Activated gamma-delta T cell treated with anti-CD3 and anti-CD28 coated beads, Interleukin-2, amount 50 U/mL, for 16 hours (primary cell): ENCODE results near the gene HTRA3.
"Not testable (repeated sequence)": the region's sequence is repeated elsewhere in the genome, so short reads cannot be mapped to it uniquely, and the experiment has no call there.

Source experiments
- DNase-seq: peaks from one replicate; pipeline ENCODE4 v3.0.0-alpha.2; 2020; ENCODE audit warnings: low read depth

The HTRA3 gene

GRCh38 chr4:8325291-8325973, 55.9 kb downstream of the HTRA3 start:
- DNase-seq = no peak

GRCh38 chr4:8326206-8326605, 56.7 kb downstream of the HTRA3 start:
- no peak for DNase-seq

DNA sequence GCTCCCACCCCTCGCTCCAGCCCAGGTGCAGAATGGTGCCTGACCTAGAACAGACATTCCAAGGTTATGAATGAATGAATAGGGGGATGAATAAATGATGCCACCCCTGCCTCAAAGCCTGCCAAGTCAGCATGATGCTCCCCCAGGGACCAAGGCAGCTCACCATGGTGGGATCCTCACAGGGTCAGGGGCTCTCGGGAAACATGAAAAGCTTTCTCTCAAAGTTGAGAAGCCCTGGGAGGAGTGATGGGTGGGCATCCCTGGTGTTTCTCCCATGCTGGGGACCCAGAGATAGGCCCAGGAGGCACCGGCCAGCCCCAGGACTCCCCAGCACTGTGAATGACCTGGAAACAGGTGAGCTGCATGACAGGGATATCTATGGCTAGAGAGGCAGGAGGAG, 58.9 kb downstream of the HTRA3 start:
- DNase-seq = no peak

- DNase-seq = no peak
Measured at GRCh38 chr4:8328866-8329559, 59.5 kb downstream of the HTRA3 start.

- no peak for DNase-seq
Measured at GRCh38 chr4:8329560-8329858, 60.0 kb downstream of the HTRA3 start.

- DNase-seq = no peak
Measured at GRCh38 chr4:8329859-8330761, 60.6 kb downstream of the HTRA3 start.

DNA sequence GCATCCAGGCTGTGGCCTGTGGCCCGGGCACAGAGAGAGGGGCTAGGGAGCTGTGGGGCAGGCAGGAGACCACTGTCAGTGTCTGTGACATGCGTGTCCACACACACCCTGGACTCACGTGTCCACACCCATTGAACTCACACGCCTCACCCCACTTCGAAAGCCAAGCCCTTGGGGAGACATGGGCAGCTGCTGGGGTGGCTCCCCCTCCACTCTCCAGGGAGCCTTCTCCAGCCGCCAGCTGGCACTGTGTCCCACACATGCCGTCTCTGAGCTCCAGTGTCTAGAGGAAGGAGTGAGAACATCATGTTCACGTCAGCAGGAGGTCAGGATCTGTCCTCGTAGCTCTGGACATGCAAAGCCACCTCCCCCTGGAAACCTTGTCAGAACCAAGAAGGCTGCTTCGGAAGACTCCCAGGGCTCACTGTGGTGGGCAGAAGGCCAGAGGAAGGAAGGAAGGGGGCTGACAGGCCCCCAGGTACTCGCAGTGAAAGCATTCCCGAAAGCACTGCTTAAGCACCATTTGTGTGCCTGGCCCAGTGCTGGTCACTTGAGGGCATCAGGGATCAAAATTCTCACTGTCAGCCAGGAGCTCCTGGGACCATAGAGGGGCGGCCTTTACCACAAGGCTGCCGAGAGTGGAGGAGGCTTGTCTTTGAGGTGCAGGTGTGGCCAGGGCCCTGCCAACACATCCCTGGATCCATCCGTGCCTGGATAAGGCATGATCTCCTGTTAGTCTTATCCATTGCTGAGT, 61.4 kb downstream of the HTRA3 start:
- DNase-seq = no peak

- no peak for DNase-seq
Measured at GRCh38 chr4:8331575-8331955, 62.0 kb downstream of the HTRA3 start.

- DNase-seq = no peak
Measured at GRCh38 chr4:8332038-8332857, 62.7 kb downstream of the HTRA3 start.

DNA sequence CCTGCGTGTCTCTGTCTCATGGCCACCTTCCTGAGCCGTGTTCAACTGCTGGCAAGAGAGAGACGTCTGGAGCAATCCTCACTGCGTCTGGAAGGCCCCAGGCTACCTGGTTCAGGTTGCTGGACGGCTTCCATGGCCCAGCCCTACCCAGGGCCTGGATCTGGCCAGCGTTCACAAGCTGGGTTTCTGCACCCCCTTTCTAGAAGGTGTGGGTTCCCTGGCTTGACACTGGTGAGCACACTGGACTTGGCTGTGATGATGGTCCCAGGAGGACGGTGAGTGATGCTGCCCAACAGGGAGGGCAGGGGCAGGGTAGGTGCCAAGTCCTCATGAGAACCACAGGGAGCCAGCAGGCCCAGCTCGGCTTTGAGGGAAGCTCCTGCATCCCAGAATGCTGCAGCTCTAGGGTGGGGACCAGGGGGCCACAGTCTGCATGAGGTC, 63.4 kb downstream of the HTRA3 start:
- no peak for DNase-seq

DNA sequence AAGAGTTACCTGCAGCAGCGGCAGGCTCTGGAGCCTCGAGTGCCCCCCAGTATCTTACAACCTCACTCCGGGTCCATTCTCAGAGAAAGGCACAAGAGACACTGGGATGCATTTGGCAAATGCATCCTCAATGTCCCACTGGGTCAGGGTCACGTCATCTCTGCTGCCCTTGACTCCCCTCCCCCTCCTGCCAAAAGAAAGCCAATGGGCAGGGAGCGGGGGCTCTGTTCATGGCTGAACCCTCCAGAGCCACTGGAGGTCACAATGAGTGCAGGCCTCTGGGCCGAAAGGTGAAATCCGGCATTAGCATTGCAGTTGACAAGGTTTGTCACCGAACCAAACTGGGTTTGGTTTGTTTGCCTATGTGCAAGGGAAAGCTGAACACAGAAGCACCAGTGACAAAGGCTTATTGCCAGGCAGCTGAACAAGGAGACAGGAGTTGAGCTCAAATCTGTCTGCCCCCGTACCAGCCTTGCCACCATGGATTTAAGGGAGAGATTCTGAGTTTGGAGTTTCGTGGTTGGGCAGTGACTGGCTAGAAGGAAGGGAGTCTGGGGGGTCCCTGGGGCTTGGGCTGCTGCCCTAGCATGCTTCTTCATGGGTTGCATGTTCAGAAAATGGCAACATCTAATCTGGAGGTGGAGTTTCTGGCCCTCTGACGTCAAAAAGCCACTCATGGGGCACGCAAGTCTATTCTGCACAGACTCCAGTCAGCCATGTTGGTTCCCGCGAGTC, 64.3 kb downstream of the HTRA3 start:
- DNase-seq = no peak

DNA sequence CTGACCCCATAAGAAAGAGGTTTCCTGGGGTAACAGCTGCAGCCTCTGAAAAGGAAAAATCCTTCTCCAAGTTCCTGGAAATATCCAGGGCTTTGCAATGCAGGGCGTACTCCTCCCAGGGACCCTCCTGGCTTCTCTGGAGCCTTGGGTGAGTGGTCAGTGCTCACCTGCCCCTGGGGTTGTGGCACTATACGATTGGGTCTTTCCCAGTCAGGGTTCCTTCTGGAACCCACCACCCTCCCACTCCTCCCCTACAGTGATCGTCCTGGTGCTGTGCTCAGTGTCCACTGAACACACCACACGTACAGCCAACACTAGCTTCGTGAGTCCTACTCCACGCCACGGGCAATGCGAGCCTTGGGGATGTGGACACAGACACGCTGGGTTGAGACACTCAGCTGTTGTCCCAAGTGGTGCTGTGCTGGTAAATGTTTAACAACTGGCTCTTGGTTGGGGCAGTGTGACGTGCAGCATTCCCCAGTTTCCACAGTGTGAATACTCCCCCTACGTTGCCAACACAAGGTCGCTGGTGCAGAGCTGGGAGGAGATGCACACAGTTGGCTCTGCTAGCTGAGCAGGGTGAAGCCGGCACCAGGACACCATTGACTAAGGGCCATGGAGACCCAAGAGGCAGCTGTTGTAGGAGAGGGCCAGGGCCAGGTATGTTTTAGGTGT, 65.4 kb downstream of the HTRA3 start:
- no peak for DNase-seq

GRCh38 chr4:8335848-8336247, 66.3 kb downstream of the HTRA3 start:
- no peak for DNase-seq

DNA sequence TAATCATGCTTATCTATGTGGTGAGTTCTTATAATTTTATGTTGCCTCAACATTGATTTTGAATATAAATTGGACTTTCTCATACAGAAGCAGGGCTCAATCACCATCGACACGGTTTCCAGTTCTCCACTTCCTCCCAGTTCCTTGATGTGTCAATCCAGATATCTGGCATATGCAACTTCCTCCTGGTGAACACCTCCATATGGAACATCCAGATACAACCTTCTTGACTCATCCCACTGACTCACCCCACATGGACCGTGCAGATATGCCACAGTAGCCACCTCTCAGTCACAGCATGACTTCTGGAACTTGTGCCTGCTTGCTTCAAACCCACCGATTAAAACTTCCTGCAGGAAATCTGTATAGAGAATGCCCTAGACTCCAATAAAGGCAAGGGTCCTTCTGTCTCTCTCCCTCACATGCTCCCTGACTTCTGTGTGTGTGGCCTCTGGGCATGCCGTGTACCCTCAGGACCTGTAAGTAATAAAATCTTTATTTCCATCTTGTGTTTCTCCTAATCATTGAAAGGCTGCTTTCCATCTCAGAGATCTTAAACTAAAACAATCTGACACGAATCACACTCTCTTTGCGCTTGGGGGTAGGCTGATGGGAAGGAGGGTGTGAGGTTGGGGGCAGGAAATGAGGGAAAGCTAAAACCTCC, 67.0 kb downstream of the HTRA3 start:
- DNase-seq = no peak

DNA sequence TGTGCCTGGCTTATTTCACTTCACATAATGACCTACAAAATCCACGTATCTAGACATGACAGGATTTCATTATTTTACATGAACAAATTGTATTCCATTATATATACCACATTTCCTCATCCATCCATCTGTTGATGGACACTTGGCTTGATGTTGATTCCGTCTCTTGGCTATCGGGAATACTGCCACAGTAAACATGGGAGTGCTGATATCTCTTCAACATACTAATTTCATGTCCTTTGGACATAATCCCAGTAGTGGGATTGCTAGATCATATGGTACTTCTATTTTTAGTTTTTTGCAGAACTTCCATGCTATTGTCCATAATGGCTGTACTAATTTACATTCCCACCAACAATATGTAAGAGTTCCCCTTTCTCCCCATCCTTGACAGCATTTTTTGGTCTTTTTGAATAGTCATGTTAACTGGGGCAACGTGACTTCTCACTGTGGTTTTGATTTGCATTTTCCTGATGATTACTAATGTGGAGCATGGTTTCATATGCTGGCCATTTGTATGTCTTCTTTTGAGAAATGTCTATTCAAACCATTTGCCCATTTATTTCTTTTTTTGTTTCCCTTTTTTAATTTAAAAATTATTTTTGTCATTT, 68.9 kb downstream of the HTRA3 start:
- DNase-seq = no peak

DNA sequence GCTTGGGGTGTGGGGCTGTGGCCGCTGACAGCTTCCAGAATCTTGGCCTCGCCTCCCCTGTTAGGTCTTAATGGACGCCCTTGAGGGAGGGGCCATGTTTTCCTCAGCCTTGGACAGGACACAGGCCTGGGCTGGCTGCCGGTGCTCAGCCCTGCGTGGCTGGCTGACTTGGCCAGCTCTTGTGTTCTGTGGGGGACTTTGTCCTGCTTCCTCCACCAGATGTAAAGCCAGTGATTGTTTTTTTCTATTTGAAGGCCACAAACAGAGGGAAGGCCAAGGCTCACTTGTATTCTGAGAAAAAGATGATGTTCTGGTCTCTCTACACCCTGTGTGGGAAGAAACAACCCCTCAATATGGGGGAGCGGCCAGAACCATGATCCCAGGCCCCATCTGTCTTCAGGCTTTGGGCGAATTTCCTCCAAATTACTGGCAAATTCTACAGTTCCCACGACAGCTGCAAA, 71.3 kb downstream of the HTRA3 start:
- DNase-seq = no peak

DNA sequence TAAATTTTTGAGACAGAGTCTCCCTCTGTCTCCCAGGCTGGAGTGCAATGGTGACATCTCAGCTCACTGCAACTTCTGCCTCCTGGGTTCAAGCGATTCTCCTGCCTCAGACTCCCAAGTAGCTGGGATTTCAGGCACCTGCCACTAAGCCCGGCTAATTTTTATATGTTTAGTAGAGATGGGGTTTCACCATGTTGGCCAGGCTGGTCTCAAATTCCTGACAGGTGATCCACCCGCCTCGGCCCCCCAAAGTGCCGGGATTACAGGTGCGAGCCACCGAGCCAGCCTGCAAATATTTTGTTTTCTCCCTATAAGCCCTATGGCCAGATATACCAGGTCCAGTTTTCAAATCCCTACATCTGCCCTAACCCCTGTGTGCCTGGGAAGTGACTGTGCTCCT, 71.7 kb downstream of the HTRA3 start:
- not testable (repeated sequence) for DNase-seq

GRCh38 chr4:8341691-8342090, 72.1 kb downstream of the HTRA3 start:
- DNase-seq = no peak

GRCh38 chr4:8342651-8343261, 73.2 kb downstream of the HTRA3 start:
- no peak for DNase-seq
